Stimulated activated CD4-positive, alpha-beta T cell treated with anti-CD3 and anti-CD28 coated beads, Interleukin-4, amount 100 ng/mL, for 1 hour (primary cell): Measurements from ENCODE around the gene EOGT.

Experiments
- DNase-seq: peaks from one replicate; pipeline ENCODE4 v3.0.0-alpha.2; 2020

The EOGT gene

GRCh38 chr3:69008980-69009379 is 4.5 kb downstream of the EOGT start:
- no peak for DNase-seq

- no peak for DNase-seq
Measured at GRCh38 chr3:69005791-69006482, 7.5 kb downstream of the EOGT start.

- no peak for DNase-seq
Measured at GRCh38 chr3:69005071-69005790, 8.3 kb downstream of the EOGT start.

GRCh38 chr3:69004138-69004537 is 9.3 kb downstream of the EOGT start:
- no peak for DNase-seq

- no peak for DNase-seq
Measured at GRCh38 chr3:68999605-69000004, 13.9 kb downstream of the EOGT start.

- no peak for DNase-seq
Measured at GRCh38 chr3:68999158-68999557, 14.3 kb downstream of the EOGT start.

- no peak for DNase-seq
Measured at GRCh38 chr3:68997887-68998286, 15.6 kb downstream of the EOGT start.

GRCh38 chr3:68996356-68996995 is 17.0 kb downstream of the EOGT start:
- no peak for DNase-seq

GRCh38 chr3:68988740-68989139 is 24.7 kb downstream of the EOGT start:
- DNase-seq: no peak

GRCh38 chr3:68987322-68987721 is 26.2 kb downstream of the EOGT start:
- no peak for DNase-seq

GRCh38 chr3:68986496-68987208 is 26.8 kb downstream of the EOGT start:
- no peak for DNase-seq

GRCh38 chr3:68985146-68985790 is 28.2 kb downstream of the EOGT start:
- no peak for DNase-seq

- no peak for DNase-seq
Measured at GRCh38 chr3:68984011-68984530, 29.4 kb downstream of the EOGT start.

GRCh38 chr3:68977486-68978167 is 35.9 kb downstream of the EOGT start:
- no peak for DNase-seq

- DNase-seq: no peak
Measured at GRCh38 chr3:68974711-68975110, 38.8 kb downstream of the EOGT start.

GRCh38 chr3:68973639-68974038 is 39.8 kb downstream of the EOGT start:
- DNase-seq: no peak

GRCh38 chr3:68972358-68972979 is 41.0 kb downstream of the EOGT start:
- peak; percentile 17 for DNase-seq

- no peak for DNase-seq
Measured at GRCh38 chr3:68964694-68965093, 48.8 kb downstream of the EOGT start.

- no peak for DNase-seq
Measured at GRCh38 chr3:68963891-68964290, 49.6 kb downstream of the EOGT start.

GRCh38 chr3:68963376-68963775 is 50.1 kb downstream of the EOGT start:
- DNase-seq: no peak

GRCh38 chr3:68958932-68959331 is 54.6 kb downstream of the EOGT start:
- no peak for DNase-seq

GRCh38 chr3:68957895-68958294 is 55.6 kb downstream of the EOGT start:
- no peak for DNase-seq
